SK-N-MC (cell line): ENCODE data around the gene NCF2.

Experiments used
- DNase-seq: peaks from one replicate; pipeline ENCODE4 v3.0.0-alpha.2; 2011; ENCODE audit warnings: low read depth, low spot score
- H3K27ac ChIP-seq: fragments of 200-600 bp; sonication (generic); 2 replicates; pipeline ENCODE4 v1.5.1; 2016; ENCODE audit warnings: mixed run types
- H3K36me3 ChIP-seq: fragments of 200-600 bp; sonication (generic); 2 replicates; pipeline ENCODE4 v1.6.1; 2017; ENCODE audit warnings: antibody characterized with exemption, low read length, mixed read lengths; ENCODE audit not compliant: insufficient read depth
- H3K4me3 ChIP-seq: fragments of 200-600 bp; sonication (generic); 2 replicates; pipeline ENCODE4 v1.5.1; 2016
- H3K9ac ChIP-seq: fragments of 200-600 bp; sonication (generic); 2 replicates; pipeline ENCODE4 v1.8.0; 2017; ENCODE audit warnings: mixed run types, mixed read lengths; ENCODE audit not compliant: insufficient read length
- H3K9me3 ChIP-seq: fragments of 200-600 bp; sonication (generic); 2 replicates; pipeline ENCODE4 v1.6.1; 2017; ENCODE audit warnings: low read depth, mild to moderate bottlenecking, antibody characterized with exemption, low read length, moderate library complexity, mixed read lengths
- EZH2 ChIP-seq: fragments of 200-600 bp; sonication (generic); IDR thresholded peaks from one replicate; pipeline ENCODE4 v1.6.1; 2017; ENCODE audit warnings: antibody characterized with exemption
- FOXP2 ChIP-seq: optimal IDR thresholded peaks from 2 replicates; pipeline ENCODE3; 2011; ENCODE audit warnings: mild to moderate bottlenecking, moderate library complexity; ENCODE audit not compliant: insufficient read depth; ENCODE audit errors: extremely low read length, control extremely low read depth
- POLR2AphosphoS5 ChIP-seq: IDR thresholded peaks from 2 replicates; pipeline ENCODE4 v1.6.1; 2012; ENCODE audit warnings: mild to moderate bottlenecking, low read depth, low read length, borderline replicate concordance

The NCF2 gene

DNA sequence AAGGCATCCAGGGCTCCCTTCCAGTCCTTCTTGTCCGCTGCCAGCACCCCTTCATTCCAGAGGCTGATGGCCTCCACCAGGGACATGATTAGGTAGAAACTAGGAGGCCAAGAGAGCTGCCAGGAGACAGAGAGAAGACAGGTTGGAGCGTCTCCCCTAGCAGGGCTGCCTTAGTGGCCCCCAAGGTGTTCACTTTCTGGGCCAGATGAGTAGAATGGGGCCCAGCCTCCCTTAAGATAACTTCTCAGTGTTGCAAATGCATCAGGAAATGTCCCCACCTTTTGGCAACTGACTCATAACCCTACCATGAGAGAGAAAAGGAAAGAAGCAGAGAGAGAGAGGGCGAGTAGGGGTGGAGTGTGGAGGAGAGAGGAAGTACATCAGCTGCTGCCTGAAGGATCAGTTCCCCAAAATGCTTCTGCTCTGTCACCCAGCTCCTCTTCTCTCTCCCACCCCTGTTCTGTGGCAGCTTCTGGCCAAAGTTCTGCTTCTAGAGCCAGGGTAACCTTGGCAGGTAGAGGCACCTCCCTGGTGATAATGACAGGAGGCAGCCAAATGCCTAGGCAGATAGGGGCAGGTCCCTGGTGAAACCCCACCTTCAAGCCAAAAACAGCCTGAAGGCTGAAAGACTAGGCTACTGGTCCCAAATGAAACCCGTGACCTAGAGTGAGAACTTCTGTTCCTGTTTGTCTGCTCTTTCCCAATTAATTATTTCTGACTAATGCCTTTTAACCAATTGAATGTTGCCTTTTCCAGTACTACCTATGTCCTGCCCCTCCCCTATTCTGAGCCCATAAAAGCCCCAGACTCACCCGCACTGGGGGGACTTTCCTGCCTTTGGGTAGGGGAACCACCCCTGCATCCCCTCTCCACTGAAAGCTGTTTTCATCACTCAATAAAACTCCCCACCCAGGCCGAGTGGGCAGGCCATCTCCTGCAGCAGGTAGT, at the start of gene NCF2:
TSS of gene NCF2 (minus strand) at position 216 of the 948 bp plus-strand sequence. CDS start at position 86, 130 bp downstream.
- Histone ChIP-seq H3K27ac (no peak within 1 kb of the TSS), H3K9ac (no peak within 1 kb of the TSS), H3K9me3 (no peaks in the 10 kb centered on the region), H3K36me3 (no peaks in the 10 kb centered on the region), H3K4me3 (no peak within 1 kb of the TSS)
- TF ChIP-seq EZH2 (no peak), POLR2AphosphoS5 (no peak)
- no peak for DNase-seq

DNA sequence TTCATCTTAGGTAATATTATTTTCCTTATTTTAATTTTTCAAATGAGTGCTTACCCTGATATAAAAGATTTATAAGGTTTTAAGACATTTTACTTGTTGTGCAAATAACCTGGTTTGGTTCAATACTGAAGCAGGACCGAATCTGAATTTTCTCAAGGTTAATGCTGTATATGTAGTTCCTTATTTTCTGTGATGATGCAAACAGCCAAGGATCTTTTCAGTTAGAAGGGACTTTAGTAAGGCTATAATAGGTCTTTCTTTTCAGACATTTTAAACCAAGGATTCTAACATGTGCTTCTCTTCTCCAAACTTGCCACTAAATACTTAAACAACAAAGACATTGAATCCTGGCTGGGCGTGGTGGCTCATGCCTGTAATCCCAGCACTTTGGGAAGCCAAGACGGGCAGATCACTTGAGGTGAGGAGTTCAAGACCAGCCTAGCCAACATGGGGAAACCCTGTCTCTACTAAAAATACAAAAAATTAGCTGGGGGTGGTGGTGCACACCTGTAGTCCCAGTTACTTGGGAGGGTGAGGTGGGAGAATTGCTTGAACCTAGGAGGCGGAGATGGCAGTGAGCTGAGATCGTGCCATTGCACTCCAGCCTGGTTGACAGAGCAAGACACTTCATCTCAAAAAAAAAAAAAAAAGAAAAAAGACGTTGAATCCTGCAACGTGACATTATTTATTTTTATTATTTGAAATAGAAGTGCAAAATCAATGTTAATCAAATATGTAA, 48.6 kb upstream of the NCF2 start:
- TF ChIP-seq FOXP2 (no peak), POLR2AphosphoS5 (no peak), EZH2 (no peak)
- Histone ChIP-seq H3K36me3 (no peaks in the 10 kb centered on the region), H3K27ac (peak overlapping the region; percentile 54; the same call in 1 of the 2 replicates), H3K4me3 (peak overlapping the region; percentile 94), H3K9ac (peak overlapping the region; percentile 43), H3K9me3 (no peaks in the 10 kb centered on the region)
- no peak for DNase-seq

DNA sequence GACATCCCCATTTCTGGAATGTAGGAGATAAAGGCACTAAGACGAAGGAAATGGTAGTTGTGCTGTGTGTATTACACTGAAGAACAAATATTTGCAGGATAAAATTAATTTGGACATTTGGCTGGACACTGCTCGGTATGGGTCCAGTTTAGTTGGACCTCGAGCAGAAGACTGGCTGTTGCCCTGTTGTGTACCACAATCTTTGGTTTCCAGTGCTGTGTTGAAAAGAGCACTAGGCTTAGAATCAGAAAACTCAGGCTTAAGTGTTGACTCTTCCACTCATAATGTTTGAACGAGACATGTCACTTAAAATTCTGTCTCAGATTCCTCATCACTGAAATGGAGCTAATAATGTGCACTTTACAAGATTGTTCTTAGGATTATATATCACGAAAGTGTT, 46.5 kb upstream of the NCF2 start:
- peak overlapping the region; percentile 33 for H3K9ac ChIP-seq
- peaks cover 12% of the 10 kb centered on the region for H3K36me3 ChIP-seq
- no peak for DNase-seq
- H3K4me3 ChIP-seq: peak overlapping the region; percentile 94
- H3K9me3 ChIP-seq: no peaks in the 10 kb centered on the region
- H3K27ac ChIP-seq: peak overlapping the region; percentile 55; the same call in 1 of the 2 replicates
- TF ChIP-seq FOXP2 (no peak), EZH2 (no peak), POLR2AphosphoS5 (no peak)

GRCh38 chr1:183636334-183636682, 46.0 kb upstream of the NCF2 start:
- no peak overlapping the region for H3K9ac ChIP-seq
- DNase-seq: no peak
- TF ChIP-seq FOXP2 (no peak), EZH2 (no peak), POLR2AphosphoS5 (no peak)

DNA sequence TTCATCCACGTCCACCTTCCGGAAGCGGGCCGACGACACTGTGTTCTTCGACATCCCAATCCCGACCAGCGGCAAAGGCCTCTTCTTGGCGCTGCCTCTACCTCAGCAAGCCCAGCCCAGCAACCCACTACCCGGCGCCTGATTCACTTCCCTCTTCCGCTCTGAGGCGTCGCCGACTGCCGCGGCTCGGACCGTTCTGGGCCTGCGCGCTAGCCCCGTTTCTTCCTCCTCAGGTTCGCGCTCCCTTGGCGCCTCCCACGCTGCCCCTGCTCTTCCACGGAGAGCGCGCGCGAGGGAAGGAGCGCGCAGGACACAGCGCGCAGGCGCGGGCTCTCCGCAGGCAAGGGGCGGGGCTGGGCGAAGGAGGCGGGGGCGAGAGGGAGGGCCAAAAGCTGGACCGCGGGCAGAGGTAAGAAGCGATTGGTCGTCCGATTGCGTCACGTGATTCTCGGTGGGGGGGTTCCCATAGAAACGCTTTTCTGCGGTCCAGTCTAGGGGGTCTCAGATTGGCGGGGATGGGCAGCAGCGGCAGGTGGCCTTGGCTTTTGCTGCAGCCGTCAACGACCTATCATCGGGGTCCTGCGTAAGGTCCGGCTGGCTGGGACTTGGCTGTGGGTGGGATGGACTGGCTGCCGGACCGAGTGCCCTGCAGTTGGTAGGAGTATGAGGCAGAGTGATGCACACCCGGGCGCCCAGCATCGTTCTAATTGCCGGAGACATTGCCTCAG, 45.5 kb upstream of the NCF2 start, which contains the start of gene ARPC5:
TSS of gene ARPC5 (minus strand) at position 178 of the 728 bp plus-strand sequence. CDS start at position 54, 124 bp downstream.
- peak; percentile 89 for TF ChIP-seq POLR2AphosphoS5
- TF ChIP-seq FOXP2: no peak
- no peak for TF ChIP-seq EZH2
- H3K36me3 ChIP-seq: peaks cover 20% of the 10 kb centered on the region
- H3K9ac ChIP-seq: peak within 1 kb of the TSS; percentile 94
- peak within 1 kb of the TSS; percentile 91 for H3K27ac ChIP-seq
- H3K4me3 ChIP-seq: peak within 1 kb of the TSS; percentile 94
- DNase-seq: peak; percentile 70
- H3K9me3 ChIP-seq: no peaks in the 10 kb centered on the region

More at GRCh38 chr1:183636334-183636682, 46.0 kb upstream of the NCF2 start:
- Histone ChIP-seq H3K27ac (no peak overlapping the region), H3K4me3 (peak overlapping the region; percentile 94), H3K9me3 (no peaks in the 10 kb centered on the region), H3K36me3 (peaks cover 15% of the 10 kb centered on the region)

GRCh38 chr1:183635099-183635605, 44.9 kb upstream of the NCF2 start:
- Histone ChIP-seq H3K9ac (peak overlapping the region; percentile 94), H3K36me3 (peaks cover 26% of the 10 kb centered on the region), H3K27ac (peak overlapping the region; percentile 91), H3K9me3 (no peaks in the 10 kb centered on the region), H3K4me3 (peak overlapping the region; percentile 94)
- DNase-seq: no peak
- TF ChIP-seq EZH2 (no peak), POLR2AphosphoS5 (no peak), FOXP2 (no peak)

DNA sequence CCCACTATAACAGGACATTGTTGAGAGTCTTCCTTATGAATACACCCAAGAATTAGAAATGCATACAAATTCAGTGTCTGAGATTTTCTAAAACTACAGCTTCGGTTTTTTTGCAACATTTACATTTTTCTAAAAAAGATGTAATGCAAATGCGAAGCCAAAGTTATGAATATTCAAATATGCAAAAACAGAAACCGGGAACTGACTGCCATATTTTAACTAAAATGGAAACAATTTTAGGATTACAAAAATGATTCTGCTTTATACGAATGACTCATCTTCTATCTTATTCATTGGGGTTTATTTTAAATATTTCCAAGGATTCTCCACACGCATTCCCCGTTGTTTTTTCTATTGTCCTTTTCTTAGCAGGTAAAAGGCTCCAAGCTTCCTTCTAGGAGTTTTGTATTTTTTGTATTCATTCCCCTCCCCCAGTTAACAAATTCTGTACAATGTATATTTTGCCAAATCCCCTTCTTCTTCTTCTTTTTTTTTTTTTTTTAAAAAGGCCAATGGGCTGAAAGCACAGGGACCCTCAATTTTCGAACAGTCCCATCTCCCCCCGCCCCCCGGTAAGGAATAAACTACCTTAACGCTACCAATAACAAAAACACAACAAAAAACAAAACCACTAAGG, 44.3 kb upstream of the NCF2 start:
- no peak for TF ChIP-seq EZH2
- TF ChIP-seq FOXP2: no peak
- H3K9ac ChIP-seq: peak overlapping the region; percentile 94
- peak overlapping the region; percentile 94 for H3K4me3 ChIP-seq
- peak overlapping the region; percentile 91 for H3K27ac ChIP-seq
- no peak for DNase-seq
- H3K36me3 ChIP-seq: peaks cover 32% of the 10 kb centered on the region
- H3K9me3 ChIP-seq: no peaks in the 10 kb centered on the region
